WI38 (cell line): Measurements from ENCODE around the gene SZT2.
"Not testable (repeated sequence)": the region's sequence is repeated elsewhere in the genome, so short reads cannot be mapped to it uniquely, and the experiment has no call there.

Experiments used
- H3K4me3 ChIP-seq: 2 replicates; pipeline ENCODE4 v1.5.1; 2011; ENCODE audit warnings: low read depth, mild to moderate bottlenecking, control low read depth, low read length
- CTCF ChIP-seq: IDR thresholded peaks from 2 replicates; pipeline ENCODE4 v1.5.1; 2012; ENCODE audit warnings: low read depth, mild to moderate bottlenecking, control low read depth, low read length

SZT2 gene

GRCh38 chr1:43367904-43368645 lies 21.6 kb upstream of the SZT2 start, which contains the start of gene ELOVL1:
Gene ELOVL1, minus strand, starts transcription at chr1:43368011. Its CDS starts 2,402 bp downstream, at chr1:43365609.
- H3K4me3 ChIP-seq: peak within 1 kb of the TSS; percentile 88
- TF ChIP-seq CTCF: no peak

- TF ChIP-seq CTCF: no peak
Observed at GRCh38 chr1:43368646-43369020, 21.1 kb upstream of the SZT2 start.

GRCh38 chr1:43369779-43370178 lies 19.9 kb upstream of the SZT2 start:
- H3K4me3 ChIP-seq: not testable (repeated sequence)

More at GRCh38 chr1:43368646-43369020, 21.1 kb upstream of the SZT2 start:
- H3K4me3 ChIP-seq: peak overlapping the region; percentile 88

GRCh38 chr1:43370564-43370963 lies 19.1 kb upstream of the SZT2 start:
- H3K4me3 ChIP-seq: no peak overlapping the region
- TF ChIP-seq CTCF: no peak

DNA sequence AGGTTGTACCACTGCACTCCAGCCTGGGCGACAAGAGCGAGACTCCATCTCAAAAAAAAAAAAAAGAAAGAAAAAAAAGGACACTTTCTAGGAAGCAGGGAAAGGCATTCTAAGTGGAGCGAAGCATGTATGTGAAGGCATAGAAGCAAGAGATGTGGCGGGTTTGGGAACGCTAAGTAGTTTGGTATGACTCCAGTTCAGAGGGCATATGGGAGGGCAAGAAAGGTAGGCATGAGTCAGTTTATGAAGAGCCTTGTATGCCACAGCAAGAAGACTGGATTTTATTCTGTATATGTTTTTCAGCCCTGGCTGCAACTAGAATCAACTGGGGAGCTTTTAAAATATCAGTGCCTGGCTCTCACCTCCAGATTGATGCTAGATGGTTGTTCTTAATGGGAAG lies 17.5 kb upstream of the SZT2 start:
- no peak overlapping the region for H3K4me3 ChIP-seq
- TF ChIP-seq CTCF: no peak

DNA sequence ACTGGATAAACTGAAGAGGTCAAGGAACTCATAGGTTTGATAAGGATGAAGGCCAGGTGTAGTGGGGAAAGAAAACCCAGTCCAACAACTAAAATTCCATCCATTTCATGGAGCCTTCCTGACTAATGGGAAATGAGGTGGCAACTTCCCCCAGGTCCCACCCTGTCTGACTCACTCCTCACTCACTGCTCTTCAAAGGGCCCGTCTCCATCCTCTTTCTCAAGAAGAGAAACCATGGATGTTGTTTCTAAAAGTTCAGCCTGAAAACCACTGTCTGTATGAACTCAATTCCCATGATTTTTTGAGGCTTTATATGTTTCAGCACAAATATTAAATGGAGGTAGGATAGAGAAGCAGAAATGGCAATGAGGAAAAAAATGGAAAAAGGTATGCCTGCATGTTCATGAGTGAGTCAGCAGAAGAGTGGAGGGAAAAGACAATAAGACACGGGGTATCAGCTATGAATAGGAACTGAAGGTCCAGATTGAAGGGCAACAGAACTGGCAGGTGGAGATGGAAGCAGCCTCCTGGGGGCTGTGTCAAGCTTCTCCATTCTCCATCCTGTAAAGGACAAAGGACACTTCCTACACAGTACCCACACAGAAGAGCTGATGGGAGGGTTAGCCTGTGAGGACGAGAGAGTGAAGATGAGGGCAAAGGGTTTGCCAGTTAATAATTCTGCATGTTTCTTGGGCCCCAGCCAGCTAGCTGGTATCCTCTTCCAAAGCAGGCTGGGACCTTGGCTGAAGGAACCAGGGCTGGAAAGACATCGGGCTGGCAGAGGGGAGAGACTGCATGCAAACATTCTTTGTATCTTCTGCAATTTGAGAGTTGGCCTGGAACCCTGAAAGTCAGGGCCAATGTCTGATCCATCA lies 16.4 kb upstream of the SZT2 start:
- no peak overlapping the region for H3K4me3 ChIP-seq
- no peak for TF ChIP-seq CTCF

DNA sequence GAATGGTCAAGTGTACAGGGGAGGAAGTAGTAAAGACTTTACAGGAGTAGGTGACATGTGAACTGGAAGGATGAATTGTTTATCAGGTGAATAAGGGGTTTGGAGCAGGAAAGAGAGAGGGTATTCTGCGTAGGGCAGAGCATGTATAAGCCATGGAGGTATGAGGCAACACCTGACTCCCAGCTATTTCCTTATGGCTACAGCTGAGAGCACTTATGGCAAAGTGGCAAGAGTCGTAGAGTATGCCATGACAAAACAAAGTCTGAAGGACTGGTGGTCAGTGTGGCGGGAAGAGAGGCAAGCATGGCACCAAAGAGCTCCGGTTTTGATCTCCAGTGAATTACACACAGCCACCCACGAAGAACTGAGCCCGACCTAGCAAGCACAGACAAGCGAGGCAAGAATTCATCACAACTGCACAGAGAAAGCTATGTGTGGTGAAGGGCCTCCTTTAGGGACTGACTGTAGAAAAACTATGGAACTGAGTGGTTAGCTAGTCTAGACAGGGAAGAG lies 12.9 kb upstream of the SZT2 start:
- no peak overlapping the region for H3K4me3 ChIP-seq
- no peak for TF ChIP-seq CTCF
